Measurements from ENCODE around the gene DHRS3.

DHRS3 gene

GRCh38 chr1:12596007-12596821 lies 21.8 kb downstream of the DHRS3 start:
- H3K36me3 ChIP-seq (ENCODE audit: control insufficient read depth, insufficient read depth, low read length) = no peaks in the 10 kb centered on the region
- no peaks in the 10 kb centered on the region for H3K9me3 ChIP-seq (ENCODE audit: control insufficient read depth, insufficient read depth, low read depth, low read length)
- peaks cover 47% of the 10 kb centered on the region; the same call in 1 of the 2 replicates for H3K27me3 ChIP-seq (ENCODE audit: control insufficient read depth, insufficient read depth, low read length)
- H3K9ac ChIP-seq (ENCODE audit: low read length) = peak overlapping the region; percentile 45
- H3K4me1 ChIP-seq (ENCODE audit: control insufficient read depth, insufficient read depth, low read length) = peaks cover 36% of the 10 kb centered on the region
- no peak overlapping the region for H3K27ac ChIP-seq (ENCODE audit: low read depth, low read length)
- H3K4me3 ChIP-seq (ENCODE audit: low read depth, low read length) = peak overlapping the region; percentile 71

GRCh38 chr1:12595757-12596006 lies 22.3 kb downstream of the DHRS3 start:
- H3K9me3 ChIP-seq (ENCODE audit: control insufficient read depth, insufficient read depth, low read depth, low read length) = no peaks in the 10 kb centered on the region
- H3K27me3 ChIP-seq (ENCODE audit: control insufficient read depth, insufficient read depth, low read length) = peaks cover 47% of the 10 kb centered on the region; the same call in 1 of the 2 replicates
- H3K9ac ChIP-seq (ENCODE audit: low read length) = peak overlapping the region; percentile 45
- H3K4me1 ChIP-seq (ENCODE audit: control insufficient read depth, insufficient read depth, low read length) = peaks cover 36% of the 10 kb centered on the region
- peak overlapping the region; percentile 71 for H3K4me3 ChIP-seq (ENCODE audit: low read depth, low read length)
- H3K27ac ChIP-seq (ENCODE audit: low read depth, low read length) = no peak overlapping the region
- H3K36me3 ChIP-seq (ENCODE audit: control insufficient read depth, insufficient read depth, low read length) = no peaks in the 10 kb centered on the region

- Histone ChIP-seq H3K36me3 (ENCODE audit: control insufficient read depth, insufficient read depth, low read length) (no peaks in the 10 kb centered on the region), H3K9ac (ENCODE audit: low read length) (peak overlapping the region; percentile 45), H3K4me1 (ENCODE audit: control insufficient read depth, insufficient read depth, low read length) (peaks cover 36% of the 10 kb centered on the region), H3K9me3 (ENCODE audit: control insufficient read depth, insufficient read depth, low read depth, low read length) (no peaks in the 10 kb centered on the region), H3K27me3 (ENCODE audit: control insufficient read depth, insufficient read depth, low read length) (peaks cover 47% of the 10 kb centered on the region; the same call in 1 of the 2 replicates), H3K4me3 (ENCODE audit: low read depth, low read length) (peak overlapping the region; percentile 71), H3K27ac (ENCODE audit: low read depth, low read length) (0 out of 2 replicates have a peak overlapping the region, but pooled peaks have one; percentile 51)
These were observed 22.8 kb downstream of the DHRS3 start for GRCh38 chr1:12594966-12595756.

GRCh38 chr1:12594490-12594889 lies 23.5 kb downstream of the DHRS3 start:
- Histone ChIP-seq H3K36me3 (ENCODE audit: control insufficient read depth, insufficient read depth, low read length) (no peaks in the 10 kb centered on the region), H3K9me3 (ENCODE audit: control insufficient read depth, insufficient read depth, low read depth, low read length) (no peaks in the 10 kb centered on the region), H3K4me3 (ENCODE audit: low read depth, low read length) (peak overlapping the region; percentile 57), H3K9ac (ENCODE audit: low read length) (peak overlapping the region; percentile 45), H3K27me3 (ENCODE audit: control insufficient read depth, insufficient read depth, low read length) (peaks cover 47% of the 10 kb centered on the region; the same call in 1 of the 2 replicates), H3K4me1 (ENCODE audit: control insufficient read depth, insufficient read depth, low read length) (peaks cover 36% of the 10 kb centered on the region), H3K27ac (ENCODE audit: low read depth, low read length) (no peak overlapping the region)

DNA sequence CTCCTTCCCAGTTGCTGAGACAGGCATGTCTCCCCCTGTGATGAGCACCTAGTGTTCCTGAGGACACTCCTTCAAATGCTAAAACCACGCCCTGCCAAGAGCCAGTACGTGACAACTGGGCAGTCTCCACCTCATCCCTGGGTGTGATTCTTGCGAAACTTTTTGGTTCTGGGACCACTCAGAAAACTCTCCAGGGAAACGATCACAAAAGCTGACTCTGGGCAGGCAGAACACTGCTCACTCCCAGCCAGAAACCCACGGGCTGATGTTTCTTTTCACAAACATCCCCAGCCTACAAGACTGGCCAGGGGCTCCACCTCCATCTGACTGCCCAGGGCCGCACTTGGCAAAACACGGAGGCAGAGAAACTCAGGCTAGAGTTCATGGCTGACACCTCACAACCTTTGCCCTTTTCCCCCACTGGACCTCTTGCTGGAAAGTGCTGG lies 24.4 kb downstream of the DHRS3 start:
- Histone ChIP-seq H3K9ac (ENCODE audit: low read length) (no peak overlapping the region), H3K4me1 (ENCODE audit: control insufficient read depth, insufficient read depth, low read length) (peaks cover 36% of the 10 kb centered on the region), H3K9me3 (ENCODE audit: control insufficient read depth, insufficient read depth, low read depth, low read length) (no peaks in the 10 kb centered on the region), H3K27ac (ENCODE audit: low read depth, low read length) (no peak overlapping the region), H3K27me3 (ENCODE audit: control insufficient read depth, insufficient read depth, low read length) (peaks cover 42% of the 10 kb centered on the region; the same call in 1 of the 2 replicates), H3K4me3 (ENCODE audit: low read depth, low read length) (no peak overlapping the region), H3K36me3 (ENCODE audit: control insufficient read depth, insufficient read depth, low read length) (no peaks in the 10 kb centered on the region)

DNA sequence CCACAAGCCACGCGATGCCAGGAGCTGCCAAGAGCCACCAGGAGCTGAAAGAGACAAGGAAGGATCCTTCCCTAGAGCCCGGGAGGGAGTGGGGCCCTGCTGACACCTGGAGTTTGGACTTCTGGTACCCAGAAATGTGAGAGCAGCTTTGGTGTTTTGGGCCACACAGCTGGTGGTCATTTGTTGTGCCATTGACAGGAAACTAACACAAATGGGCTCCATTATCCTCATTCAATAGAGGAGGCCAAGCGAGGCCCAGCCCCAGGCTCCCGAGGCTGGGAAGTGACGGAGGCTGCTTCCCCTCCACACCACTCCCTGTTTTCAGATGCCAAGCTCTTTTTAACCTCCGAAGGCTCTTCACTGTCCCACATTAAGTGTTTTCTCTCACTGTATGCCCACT lies 25.5 kb downstream of the DHRS3 start:
- Histone ChIP-seq H3K36me3 (ENCODE audit: control insufficient read depth, insufficient read depth, low read length) (no peaks in the 10 kb centered on the region), H3K4me1 (ENCODE audit: control insufficient read depth, insufficient read depth, low read length) (peaks cover 36% of the 10 kb centered on the region), H3K9ac (ENCODE audit: low read length) (no peak overlapping the region), H3K9me3 (ENCODE audit: control insufficient read depth, insufficient read depth, low read depth, low read length) (no peaks in the 10 kb centered on the region), H3K27ac (ENCODE audit: low read depth, low read length) (no peak overlapping the region), H3K27me3 (ENCODE audit: control insufficient read depth, insufficient read depth, low read length) (peaks cover 30% of the 10 kb centered on the region; the same call in 1 of the 2 replicates), H3K4me3 (ENCODE audit: low read depth, low read length) (no peak overlapping the region)

DNA sequence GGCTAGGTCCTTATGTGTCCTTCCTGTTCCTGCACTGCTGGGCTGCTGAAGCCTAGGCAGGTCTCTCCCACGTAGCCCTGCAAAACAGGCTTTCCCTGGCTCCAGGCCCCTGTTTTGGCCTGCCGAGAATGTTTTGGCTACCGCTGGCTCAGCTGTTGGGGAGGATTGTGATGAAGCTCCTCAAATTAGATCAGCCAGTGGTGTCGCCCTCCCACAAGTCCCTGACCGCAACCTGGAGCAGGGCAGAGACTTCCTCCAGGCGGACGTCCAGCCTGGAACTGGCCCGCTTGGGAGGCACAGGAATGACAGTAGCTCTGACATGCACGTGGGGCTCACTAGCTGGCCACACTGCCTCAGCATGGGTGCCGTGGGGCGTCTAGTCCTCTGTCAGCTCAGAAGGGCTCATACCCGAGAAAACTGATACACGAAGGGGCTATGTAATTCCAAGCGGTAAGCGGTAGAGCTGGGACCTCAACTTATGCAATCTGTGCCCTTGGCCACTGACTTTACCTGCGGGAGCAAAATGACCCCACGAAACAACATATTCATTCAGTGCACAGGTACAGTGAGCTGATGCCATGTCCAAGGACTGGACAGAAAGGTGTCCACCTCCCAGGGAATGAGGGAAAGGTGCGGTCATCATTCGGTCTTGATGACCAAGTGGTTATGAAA lies 26.6 kb downstream of the DHRS3 start:
- Histone ChIP-seq H3K36me3 (ENCODE audit: control insufficient read depth, insufficient read depth, low read length) (no peaks in the 10 kb centered on the region), H3K4me1 (ENCODE audit: control insufficient read depth, insufficient read depth, low read length) (peaks cover 32% of the 10 kb centered on the region), H3K9ac (ENCODE audit: low read length) (no peak overlapping the region), H3K9me3 (ENCODE audit: control insufficient read depth, insufficient read depth, low read depth, low read length) (no peaks in the 10 kb centered on the region), H3K4me3 (ENCODE audit: low read depth, low read length) (no peak overlapping the region), H3K27me3 (ENCODE audit: control insufficient read depth, insufficient read depth, low read length) (peaks cover 20% of the 10 kb centered on the region; the same call in 1 of the 2 replicates), H3K27ac (ENCODE audit: low read depth, low read length) (no peak overlapping the region)

GRCh38 chr1:12588695-12589094 lies 29.3 kb downstream of the DHRS3 start:
- Histone ChIP-seq H3K4me3 (ENCODE audit: low read depth, low read length) (no peak overlapping the region), H3K27ac (ENCODE audit: low read depth, low read length) (no peak overlapping the region), H3K9me3 (ENCODE audit: control insufficient read depth, insufficient read depth, low read depth, low read length) (no peaks in the 10 kb centered on the region), H3K36me3 (ENCODE audit: control insufficient read depth, insufficient read depth, low read length) (peaks cover 4% of the 10 kb centered on the region; the same call in 1 of the 2 replicates), H3K27me3 (ENCODE audit: control insufficient read depth, insufficient read depth, low read length) (peaks cover 2% of the 10 kb centered on the region; the same call in 1 of the 2 replicates), H3K4me1 (ENCODE audit: control insufficient read depth, insufficient read depth, low read length) (peaks cover 14% of the 10 kb centered on the region), H3K9ac (ENCODE audit: low read length) (no peak overlapping the region)

GRCh38 chr1:12587981-12588640 lies 29.9 kb downstream of the DHRS3 start:
- Histone ChIP-seq H3K36me3 (ENCODE audit: control insufficient read depth, insufficient read depth, low read length) (peaks cover 4% of the 10 kb centered on the region; the same call in 1 of the 2 replicates), H3K27me3 (ENCODE audit: control insufficient read depth, insufficient read depth, low read length) (no peaks in the 10 kb centered on the region), H3K4me3 (ENCODE audit: low read depth, low read length) (no peak overlapping the region), H3K27ac (ENCODE audit: low read depth, low read length) (no peak overlapping the region), H3K9me3 (ENCODE audit: control insufficient read depth, insufficient read depth, low read depth, low read length) (no peaks in the 10 kb centered on the region), H3K9ac (ENCODE audit: low read length) (no peak overlapping the region), H3K4me1 (ENCODE audit: control insufficient read depth, insufficient read depth, low read length) (peaks cover 9% of the 10 kb centered on the region)

Measured in HUES6 (cell line).